PC-9 (cell line): Measurements from ENCODE around the gene ZCCHC10. TPM values are rescaled to one million over a fixed set of nuclear protein-coding genes. Genes with fewer than 3 reads are reported as not detected.

ENCODE experiments used
- BruUV-seq: library from RNA; stranded (reverse); fragments of 400-500 nt; replicated peaks from 2 replicates; lab custom pipeline; 2021; lab: Mats Ljungman, UMichigan
- CTCF ChIA-PET: fragments of 300-600 bp; sonication (Branson Sonifier 250); formaldehyde crosslinking; loops from one replicate; lab custom pipeline; 2022; ENCODE audit warnings: antibody characterized with exemption; lab: Charles Lee
- POLR2A ChIA-PET: fragments of 300-600 bp; sonication (Branson Sonifier 250); formaldehyde crosslinking; loops from one replicate; lab custom pipeline; 2022; ENCODE audit warnings: antibody characterized with exemption; ENCODE audit not compliant: unreplicated experiment; lab: Charles Lee
- DNase-seq, 2 experiments: peaks; one replicate each; pipeline versions ENCODE4 v3.0.0 to v3.0.0-alpha.2; 2015 to 2022; ENCODE audit warnings: mixed read lengths in 1 of 2
- H2AFZ ChIP-seq: fragments of 200-600 bp; sonication (generic); 2 replicates; pipeline ENCODE4 v1.8.1; 2017; ENCODE audit warnings: antibody characterized with exemption
- H3F3A ChIP-seq: fragments of 200-600 bp; sonication (generic); 2 replicates; pipeline ENCODE4 v1.8.1; 2017; ENCODE audit warnings: antibody characterized with exemption, mild to moderate bottlenecking, low read depth; ENCODE audit not compliant: insufficient read depth
- H3K27ac ChIP-seq: fragments of 200-600 bp; sonication (generic); 2 replicates; pipeline ENCODE4 v1.6.1; 2016; ENCODE audit warnings: mixed run types
- H3K27me3 ChIP-seq: fragments of 200-600 bp; sonication (generic); 2 replicates; pipeline ENCODE4 v1.6.1; 2016; ENCODE audit warnings: low read depth, mixed run types; ENCODE audit not compliant: insufficient read depth
- H3K36me3 ChIP-seq: fragments of 200-600 bp; sonication (generic); 2 replicates; pipeline ENCODE4 v1.6.1; 2016; ENCODE audit warnings: low read depth, mixed run types
- H3K4me1 ChIP-seq: fragments of 200-600 bp; sonication (generic); replicated peaks from 2 replicates; pipeline ENCODE4 v1.6.1; 2016; ENCODE audit warnings: mixed run types; ENCODE audit not compliant: insufficient read depth
- H3K4me2 ChIP-seq: fragments of 200-600 bp; sonication (generic); 2 replicates; pipeline ENCODE4 v1.6.1; 2017; ENCODE audit warnings: mixed run types
- H3K4me3 ChIP-seq: fragments of 200-600 bp; sonication (generic); 2 replicates; pipeline ENCODE4 v1.6.1; 2016; ENCODE audit warnings: mixed run types
- H3K79me2 ChIP-seq: fragments of 200-600 bp; sonication (generic); 2 replicates; pipeline ENCODE4 v1.6.1; 2017; ENCODE audit warnings: low read depth, mixed run types
- H3K9me2 ChIP-seq: fragments of 200-600 bp; sonication (generic); 2 replicates; pipeline ENCODE4 v1.8.1; 2017; ENCODE audit warnings: mild to moderate bottlenecking; ENCODE audit not compliant: insufficient read depth
- H3K9me3 ChIP-seq: fragments of 200-600 bp; sonication (generic); 2 replicates; pipeline ENCODE4 v1.8.1; 2016; ENCODE audit warnings: low read depth; ENCODE audit not compliant: insufficient read depth
- H4K20me1 ChIP-seq: fragments of 200-600 bp; sonication (generic); 2 replicates; pipeline ENCODE4 v1.8.1; 2017; ENCODE audit not compliant: insufficient read depth
- EZH2 ChIP-seq: fragments of 200-600 bp; sonication (generic); IDR thresholded peaks from 2 replicates; pipeline ENCODE4 v1.8.0; 2017; ENCODE audit warnings: antibody characterized with exemption, low read depth
- intact Hi-C: fragments of 100-400 bp; cut with micrococcal nuclease; formaldehyde crosslinking; loops from one replicate; pipeline ENCODE4 v1.10.0; 2022; ENCODE audit not compliant: unreplicated experiment
- total RNA-seq: library from RNA; stranded (reverse); gene quantifications from 2 replicates; pipeline ENCODE4 v1.2.3, GENCODE V29; 2021
- TF ChIP-seq, protein P1 (sequence below): fragments of 200-600 bp; sonication (generic); conservative IDR thresholded peaks from 2 replicates; pipeline ENCODE4 v1.6.1; 2017; ENCODE audit warnings: mixed run types, antibody characterized with exemption, mild to moderate bottlenecking, moderate library complexity

Gene ZCCHC10
- total RNA-seq, 1 experiment from 2014 or later, result 14.9 TPM

DNA sequence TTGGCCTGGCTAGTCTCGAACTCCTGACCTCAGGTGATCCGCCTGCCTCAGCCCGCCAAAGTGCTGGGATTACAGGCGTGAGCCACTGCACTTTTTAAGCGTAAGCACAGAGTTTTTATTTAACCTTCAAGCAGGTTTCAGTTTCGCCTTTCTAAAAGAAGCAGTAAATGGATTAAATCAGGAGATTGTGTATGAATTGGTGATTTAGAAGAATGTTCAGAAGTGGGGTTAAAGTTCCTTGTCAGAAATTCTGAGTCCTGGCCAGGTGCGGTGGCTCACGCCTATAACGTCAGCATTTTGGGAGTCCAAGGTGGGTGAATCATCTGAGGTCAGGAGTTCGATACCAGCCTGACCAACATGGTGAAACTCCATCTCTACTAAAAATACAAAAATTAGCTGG, 37.6 kb upstream of the ZCCHC10 start:
- no peaks in the 10 kb centered on the region for H3K27me3 ChIP-seq
- peaks cover 19% of the 10 kb centered on the region for H3K36me3 ChIP-seq
- peaks cover 48% of the 10 kb centered on the region for H3F3A ChIP-seq
- H3K4me1 ChIP-seq, result peaks cover 31% of the 10 kb centered on the region
- TF ChIP-seq, protein P1, sequence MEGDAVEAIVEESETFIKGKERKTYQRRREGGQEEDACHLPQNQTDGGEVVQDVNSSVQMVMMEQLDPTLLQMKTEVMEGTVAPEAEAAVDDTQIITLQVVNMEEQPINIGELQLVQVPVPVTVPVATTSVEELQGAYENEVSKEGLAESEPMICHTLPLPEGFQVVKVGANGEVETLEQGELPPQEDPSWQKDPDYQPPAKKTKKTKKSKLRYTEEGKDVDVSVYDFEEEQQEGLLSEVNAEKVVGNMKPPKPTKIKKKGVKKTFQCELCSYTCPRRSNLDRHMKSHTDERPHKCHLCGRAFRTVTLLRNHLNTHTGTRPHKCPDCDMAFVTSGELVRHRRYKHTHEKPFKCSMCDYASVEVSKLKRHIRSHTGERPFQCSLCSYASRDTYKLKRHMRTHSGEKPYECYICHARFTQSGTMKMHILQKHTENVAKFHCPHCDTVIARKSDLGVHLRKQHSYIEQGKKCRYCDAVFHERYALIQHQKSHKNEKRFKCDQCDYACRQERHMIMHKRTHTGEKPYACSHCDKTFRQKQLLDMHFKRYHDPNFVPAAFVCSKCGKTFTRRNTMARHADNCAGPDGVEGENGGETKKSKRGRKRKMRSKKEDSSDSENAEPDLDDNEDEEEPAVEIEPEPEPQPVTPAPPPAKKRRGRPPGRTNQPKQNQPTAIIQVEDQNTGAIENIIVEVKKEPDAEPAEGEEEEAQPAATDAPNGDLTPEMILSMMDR, result no peak
- no peak for TF ChIP-seq EZH2
- H3K9me2 ChIP-seq, result no peaks in the 10 kb centered on the region
- intact Hi-C loops, result no loop called here
- H3K4me3 ChIP-seq, result no peak overlapping the region
- peak overlapping the region; percentile 29; the same call in 1 of the 2 replicates for H3K4me2 ChIP-seq
- H3K27ac ChIP-seq, result peak overlapping the region; percentile 54; the same call in 1 of the 2 replicates
- H3K9me3 ChIP-seq, result no peaks in the 10 kb centered on the region
- CTCF ChIA-PET, result interaction anchor here (0.7 kb wide), 1 partner anchor 1424 kb away, joined by 4 read pairs; no protein-coding TSS in a partner anchor
- H2AFZ ChIP-seq, result no peak overlapping the region
- H3K79me2 ChIP-seq, result peaks cover 100% of the 10 kb centered on the region
- DNase-seq, result peak; percentile 24 to 71
- no TSS peak for BruUV-seq
- POLR2A ChIA-PET, result no interaction called here
- peaks cover 86% of the 10 kb centered on the region for H4K20me1 ChIP-seq

DNA sequence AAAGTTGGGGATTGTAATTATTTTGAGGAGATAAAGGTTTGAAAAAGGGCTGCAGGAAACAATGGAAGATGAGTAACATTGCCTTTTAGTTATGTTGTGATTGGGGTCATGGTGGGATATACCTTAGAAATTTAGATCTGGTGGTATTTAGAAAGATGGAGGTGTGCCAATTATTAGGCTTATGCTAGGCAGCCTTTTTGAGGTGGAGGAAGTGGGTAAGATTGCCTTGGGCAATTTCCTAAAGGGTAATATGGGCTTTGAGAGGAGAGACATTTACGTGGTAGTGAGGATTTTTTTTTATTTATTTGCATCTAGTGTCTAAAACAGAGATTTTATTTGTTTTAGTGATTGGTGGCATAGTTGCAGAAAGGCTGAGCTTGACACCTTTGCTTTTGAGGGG, 35.9 kb upstream of the ZCCHC10 start:
- H3K4me2 ChIP-seq, result no peak overlapping the region
- H3K27me3 ChIP-seq, result no peaks in the 10 kb centered on the region
- no peak for TF ChIP-seq EZH2
- TF ChIP-seq, protein P1, result no peak
- peaks cover 36% of the 10 kb centered on the region for H3F3A ChIP-seq
- H3K9me3 ChIP-seq, result no peaks in the 10 kb centered on the region
- POLR2A ChIA-PET, result interaction anchor here (0.5 kb wide), 1 partner anchor 970 kb away, joined by 11 read pairs; no protein-coding TSS in a partner anchor
- H4K20me1 ChIP-seq, result peaks cover 94% of the 10 kb centered on the region
- H3K4me1 ChIP-seq, result peaks cover 31% of the 10 kb centered on the region
- no TSS peak for BruUV-seq
- H3K79me2 ChIP-seq, result peaks cover 100% of the 10 kb centered on the region
- CTCF ChIA-PET, result no interaction called here
- H3K9me2 ChIP-seq, result no peaks in the 10 kb centered on the region
- no peak overlapping the region for H2AFZ ChIP-seq
- H3K27ac ChIP-seq, result no peak overlapping the region
- no peak for DNase-seq
- H3K36me3 ChIP-seq, result peaks cover 12% of the 10 kb centered on the region
- intact Hi-C loops, result no loop called here
- no peak overlapping the region for H3K4me3 ChIP-seq

DNA sequence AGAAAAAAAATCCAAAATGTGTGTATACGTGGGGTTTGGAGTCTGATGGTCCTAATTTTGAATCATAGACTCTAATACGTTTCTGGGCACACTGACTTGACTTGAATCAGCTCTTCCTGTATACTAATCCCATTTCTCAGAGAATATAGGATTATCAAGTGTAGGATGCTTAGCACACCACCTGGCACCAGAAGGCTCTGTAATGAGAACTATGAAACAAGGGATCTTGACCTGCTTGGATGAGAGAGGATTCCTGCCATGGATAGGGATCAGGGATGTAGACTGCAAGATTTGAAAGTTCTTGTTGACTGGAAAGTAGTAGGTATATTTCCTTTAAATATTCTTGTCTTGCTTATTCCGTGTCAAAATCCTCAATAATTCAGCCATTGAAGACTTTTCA, 33.3 kb upstream of the ZCCHC10 start:
- DNase-seq, result no peak
- BruUV-seq, result no TSS peak
- H3K36me3 ChIP-seq, result no peaks in the 10 kb centered on the region; the same call in 1 of the 2 replicates
- no peaks in the 10 kb centered on the region for H3K27me3 ChIP-seq
- peaks cover 96% of the 10 kb centered on the region for H4K20me1 ChIP-seq
- ChIA-PET POLR2A (no interaction called here), CTCF (no interaction called here)
- no peak overlapping the region for H2AFZ ChIP-seq
- peaks cover 28% of the 10 kb centered on the region for H3K4me1 ChIP-seq
- H3F3A ChIP-seq, result peaks cover 15% of the 10 kb centered on the region; the same call in 1 of the 2 replicates
- intact Hi-C loops, result no loop called here
- H3K79me2 ChIP-seq, result peaks cover 100% of the 10 kb centered on the region
- no peak for TF ChIP-seq EZH2
- TF ChIP-seq, protein P1, result no peak
- H3K27ac ChIP-seq, result no peak overlapping the region
- H3K4me3 ChIP-seq, result no peak overlapping the region
- H3K9me2 ChIP-seq, result no peaks in the 10 kb centered on the region
- no peaks in the 10 kb centered on the region for H3K9me3 ChIP-seq
- no peak overlapping the region for H3K4me2 ChIP-seq
